Germinal center (tissue), 1 donor: ENCODE data around the gene CFHR5.
"Not testable (repeated sequence)": the region's sequence is repeated elsewhere in the genome, so short reads cannot be mapped to it uniquely, and the experiment has no call there.

Source experiments
- DNase-seq: peaks from one replicate; pipeline ENCODE4 v3.0.0; 2012; ENCODE audit warnings: mixed read lengths, low spot score

The CFHR5 gene

GRCh38 chr1:197021716-197022115 is 44.4 kb downstream of the CFHR5 start:
- DNase-seq: no peak

GRCh38 chr1:197024460-197024859 is 47.1 kb downstream of the CFHR5 start:
- no peak for DNase-seq

DNA sequence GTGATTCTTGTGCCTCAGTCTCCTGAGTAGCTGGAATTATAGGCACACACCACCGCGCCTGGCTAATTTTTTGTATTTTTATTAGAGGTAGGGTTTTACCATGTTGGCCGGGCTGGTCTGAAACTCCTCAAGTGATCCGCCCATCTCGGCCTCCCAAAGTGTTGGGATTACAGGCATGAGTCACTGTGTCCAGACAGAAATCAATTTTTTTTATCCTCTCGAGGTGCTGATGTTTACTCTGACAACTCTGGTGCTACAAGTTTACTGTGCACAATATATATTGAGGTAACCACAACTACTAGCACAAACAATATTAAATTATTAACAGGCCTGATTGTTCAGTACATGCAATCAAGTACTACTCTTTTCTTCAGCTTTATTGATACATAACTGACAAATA is 50.0 kb downstream of the CFHR5 start:
- no peak for DNase-seq

GRCh38 chr1:197029749-197030148 is 52.4 kb downstream of the CFHR5 start:
- DNase-seq: no peak

DNA sequence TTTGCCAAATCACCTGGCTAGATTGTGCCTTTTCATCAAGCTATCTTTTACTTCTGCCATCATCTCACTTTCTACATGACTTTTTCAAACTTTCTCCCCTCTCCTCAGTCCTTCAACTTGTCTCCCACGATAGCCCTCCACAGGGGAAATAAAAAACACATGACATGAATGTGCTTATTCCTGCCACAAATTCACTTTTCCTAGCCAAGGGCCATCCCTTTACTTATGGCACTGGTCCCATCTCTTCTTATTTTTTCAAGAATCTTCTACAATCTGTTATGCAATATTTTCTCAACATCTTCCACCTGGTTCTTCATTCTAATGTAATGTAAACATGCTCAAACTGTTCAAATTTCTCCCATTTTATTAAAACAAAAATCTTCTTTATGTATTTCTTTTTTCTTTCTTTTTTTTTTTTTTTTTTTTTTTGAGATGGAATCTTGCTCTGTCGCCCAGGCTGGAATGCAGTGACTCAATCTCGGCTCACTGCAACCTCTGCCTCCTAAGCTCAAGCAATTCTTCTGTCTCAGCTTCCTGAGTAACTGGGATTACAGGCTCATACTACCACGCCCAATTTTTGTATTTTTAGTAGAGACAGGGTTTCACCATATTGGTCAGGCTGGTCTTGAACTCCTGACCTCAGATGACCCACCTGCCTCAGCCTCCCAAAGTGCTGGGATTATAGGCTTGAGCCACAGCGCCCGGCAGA is 57.4 kb downstream of the CFHR5 start:
- not testable (repeated sequence) for DNase-seq

GRCh38 chr1:197036861-197037260 is 59.5 kb downstream of the CFHR5 start:
- DNase-seq: no peak

- no peak for DNase-seq
Measured at GRCh38 chr1:197041486-197042353, 64.4 kb downstream of the CFHR5 start.

DNA sequence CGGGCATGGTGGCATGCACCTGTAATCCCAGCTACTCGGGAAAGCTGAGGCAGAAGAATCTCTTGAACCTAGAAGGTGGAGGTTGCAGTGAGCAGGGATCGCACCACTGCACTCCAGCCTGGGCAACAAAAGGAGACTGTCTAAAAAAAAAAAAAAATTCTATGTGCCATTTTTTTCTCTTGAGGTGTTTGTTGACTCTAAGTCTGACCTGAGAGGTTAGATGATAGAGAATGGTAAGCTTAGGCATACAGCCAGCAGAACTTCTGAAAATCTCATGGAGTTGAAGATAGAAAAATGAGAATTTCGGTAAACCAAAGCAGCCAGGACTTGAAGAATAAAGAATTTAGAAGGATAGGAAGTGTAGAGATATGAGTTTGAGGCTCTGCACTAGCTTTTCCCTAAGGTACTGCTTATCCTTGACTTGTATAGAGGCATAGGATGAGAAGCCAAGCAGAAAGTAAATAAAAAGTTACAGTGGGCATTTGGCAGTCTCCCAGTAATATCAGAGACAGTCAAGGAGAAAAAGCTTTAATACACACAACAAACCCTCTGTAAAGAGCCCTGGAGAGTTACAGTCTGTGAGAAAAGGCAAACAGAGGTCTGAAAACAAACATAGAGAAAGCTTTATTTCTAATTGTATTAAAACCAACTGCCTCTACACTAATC is 65.5 kb downstream of the CFHR5 start:
- DNase-seq: no peak

GRCh38 chr1:197049100-197049499 is 71.7 kb downstream of the CFHR5 start:
- no peak for DNase-seq
